Body of pancreas (tissue), 4 donors: Measurements from ENCODE around the gene RABEP2.

Source experiments
- POLR2A ChIP-seq, 3 donors: fragments of 450-650 bp; IDR thresholded peaks; one replicate each; pipeline ENCODE4 v1.6.1; 2016; ENCODE audit warnings: antibody characterized with exemption in 3 of 3, mild to moderate bottlenecking in 2 of 3
- TF ChIP-seq, protein P1 (sequence below), 7 experiments: fragments of 450-650 bp in 4 of 7; fragments of 200-600 bp in 3 of 7; sonication (generic) in 3 of 7; IDR thresholded peaks; one replicate each; pipeline ENCODE4 v1.5.1; 2016 to 2019; ENCODE audit warnings: antibody characterized with exemption in 7 of 7

- TF ChIP-seq, protein P1, sequence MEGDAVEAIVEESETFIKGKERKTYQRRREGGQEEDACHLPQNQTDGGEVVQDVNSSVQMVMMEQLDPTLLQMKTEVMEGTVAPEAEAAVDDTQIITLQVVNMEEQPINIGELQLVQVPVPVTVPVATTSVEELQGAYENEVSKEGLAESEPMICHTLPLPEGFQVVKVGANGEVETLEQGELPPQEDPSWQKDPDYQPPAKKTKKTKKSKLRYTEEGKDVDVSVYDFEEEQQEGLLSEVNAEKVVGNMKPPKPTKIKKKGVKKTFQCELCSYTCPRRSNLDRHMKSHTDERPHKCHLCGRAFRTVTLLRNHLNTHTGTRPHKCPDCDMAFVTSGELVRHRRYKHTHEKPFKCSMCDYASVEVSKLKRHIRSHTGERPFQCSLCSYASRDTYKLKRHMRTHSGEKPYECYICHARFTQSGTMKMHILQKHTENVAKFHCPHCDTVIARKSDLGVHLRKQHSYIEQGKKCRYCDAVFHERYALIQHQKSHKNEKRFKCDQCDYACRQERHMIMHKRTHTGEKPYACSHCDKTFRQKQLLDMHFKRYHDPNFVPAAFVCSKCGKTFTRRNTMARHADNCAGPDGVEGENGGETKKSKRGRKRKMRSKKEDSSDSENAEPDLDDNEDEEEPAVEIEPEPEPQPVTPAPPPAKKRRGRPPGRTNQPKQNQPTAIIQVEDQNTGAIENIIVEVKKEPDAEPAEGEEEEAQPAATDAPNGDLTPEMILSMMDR (IDR thresholded peaks at IDR 0.05) = no peak
- TF ChIP-seq POLR2A (IDR thresholded peaks at IDR 0.05) = no peak
Measured at GRCh38 chr16:28903344-28904042, 21.5 kb downstream of the RABEP2 start.
